ENCODE measurements around the gene ETNK2. TPM values are rescaled to one million over a fixed set of nuclear protein-coding genes. Genes with fewer than 3 reads are reported as not detected.

ETNK2 gene
- total RNA-seq, 1 donor from 2014 or later, result 5.3 TPM

GRCh38 chr1:204174958-204175357 lies 23.1 kb upstream of the ETNK2 start:
- peaks cover 28% of the 10 kb centered on the region for H3K27me3 ChIP-seq
- H3K4me1 ChIP-seq, result no peaks in the 10 kb centered on the region
- H3K9me3 ChIP-seq (ENCODE audit: low read depth), result peaks cover under 1% of the 10 kb centered on the region
- TF ChIP-seq EZH2phosphoT487 (IDR thresholded peaks at IDR 0.05) (no peak), EZH2 (IDR thresholded peaks at IDR 0.05) (no peak)
- no peak overlapping the region for H3K27ac ChIP-seq
- H3K79me2 ChIP-seq (ENCODE audit: low read depth), result no peaks in the 10 kb centered on the region
- Mint-ChIP-seq H3K27me3 (ENCODE audit: insufficient read depth, low read depth) (peaks cover 4% of the 10 kb centered on the region), H3K36me3 (no peaks in the 10 kb centered on the region), H3K27ac (no peak overlapping the region), H3K9me3 (peaks cover 13% of the 10 kb centered on the region), H3K4me3 (no peak overlapping the region), H3K4me1 (no peaks in the 10 kb centered on the region)
- no peak overlapping the region for H3K4me2 ChIP-seq
- H3K9ac ChIP-seq, result no peak overlapping the region
- H3K36me3 ChIP-seq, result no peaks in the 10 kb centered on the region
- no peak overlapping the region for H3K4me3 ChIP-seq
- DNase-seq (ENCODE audit: low spot score), result no peak
- no peaks in the 10 kb centered on the region for H4K20me1 ChIP-seq (ENCODE audit: low read depth)
- H2AFZ ChIP-seq (replicated peaks), result no peak overlapping the region
- no peaks in the 10 kb centered on the region for H3F3A ChIP-seq (ENCODE audit: low read depth)

DNA sequence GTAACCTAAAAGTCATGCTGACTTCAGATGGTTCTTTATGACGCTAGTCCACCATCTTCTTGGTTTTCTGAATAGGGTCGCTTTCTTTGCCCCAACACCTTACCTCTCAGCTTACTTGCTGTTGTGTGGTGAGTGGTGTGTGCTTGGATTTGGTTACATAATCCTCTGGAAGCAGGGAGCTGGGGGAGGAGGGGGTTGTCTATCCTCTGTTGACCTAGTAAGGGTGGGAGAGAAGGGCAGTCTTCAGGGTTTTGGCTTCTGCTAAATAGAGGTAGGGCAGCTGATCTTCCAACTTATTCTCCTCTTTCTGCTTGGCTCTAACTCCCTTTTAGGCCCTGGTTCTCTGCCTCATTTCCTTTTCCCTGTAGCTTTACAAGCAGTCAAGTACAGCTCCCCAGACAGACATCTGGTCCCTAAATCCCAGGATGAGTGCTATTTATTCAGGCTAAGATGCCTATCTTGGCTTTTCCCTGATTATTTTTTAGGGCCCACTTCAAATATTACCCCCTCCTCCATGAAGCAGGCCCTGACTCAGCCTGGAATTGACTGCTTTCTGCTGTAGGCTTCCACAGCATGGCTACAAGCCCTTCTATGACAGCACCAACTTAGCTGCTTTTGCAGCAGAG lies 20.7 kb upstream of the ETNK2 start:
- H2AFZ ChIP-seq (replicated peaks), result no peak overlapping the region
- H3K9me3 Mint-ChIP-seq, result peaks cover 24% of the 10 kb centered on the region

DNA sequence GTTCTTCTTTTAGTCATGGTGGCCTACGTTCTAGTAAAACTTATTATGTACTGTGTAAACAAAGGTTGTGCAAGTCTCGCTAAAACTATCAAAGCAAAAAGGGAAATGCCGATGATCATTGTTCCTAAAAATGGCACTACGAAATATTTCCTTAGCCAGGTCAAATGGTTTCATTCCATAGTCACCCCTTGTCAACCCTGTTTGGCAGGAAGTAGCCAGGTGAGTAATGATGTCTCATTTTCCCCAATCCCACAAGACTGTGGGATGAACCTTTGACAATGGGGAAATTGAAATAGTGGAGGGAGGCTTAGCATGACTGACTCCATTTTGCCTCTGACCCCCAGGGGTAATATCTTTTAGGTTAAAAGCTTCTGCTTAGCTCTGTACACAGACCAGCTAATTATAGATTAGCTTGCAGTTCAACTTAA lies 19.9 kb upstream of the ETNK2 start:
- H3K27me3 ChIP-seq, result peaks cover 25% of the 10 kb centered on the region
- no peaks in the 10 kb centered on the region for H3K36me3 ChIP-seq
- no peak overlapping the region for H3K27ac ChIP-seq
- peaks cover 11% of the 10 kb centered on the region for H3K9me3 ChIP-seq (ENCODE audit: low read depth)
- Mint-ChIP-seq H3K36me3 (no peaks in the 10 kb centered on the region), H3K27ac (no peak overlapping the region), H3K4me1 (no peaks in the 10 kb centered on the region), H3K9me3 (peaks cover 24% of the 10 kb centered on the region), H3K4me3 (no peak overlapping the region), H3K27me3 (ENCODE audit: insufficient read depth, low read depth) (no peaks in the 10 kb centered on the region)
- no peak overlapping the region for H3K4me3 ChIP-seq
- H3K9ac ChIP-seq, result no peak overlapping the region
- H3K79me2 ChIP-seq (ENCODE audit: low read depth), result no peaks in the 10 kb centered on the region
- no peaks in the 10 kb centered on the region for H3F3A ChIP-seq (ENCODE audit: low read depth)
- no peaks in the 10 kb centered on the region for H3K4me1 ChIP-seq
- no peak overlapping the region for H2AFZ ChIP-seq (replicated peaks)
- no peaks in the 10 kb centered on the region for H4K20me1 ChIP-seq (ENCODE audit: low read depth)
- TF ChIP-seq EZH2 (IDR thresholded peaks at IDR 0.05) (no peak), CTCF (IDR thresholded peaks at IDR 0.05) (no peak), EZH2phosphoT487 (IDR thresholded peaks at IDR 0.05) (no peak)
- no peak for DNase-seq (ENCODE audit: low spot score)
- no peak overlapping the region for H3K4me2 ChIP-seq

More for the DNA sequence above, 20.7 kb upstream of the ETNK2 start:
- Histone ChIP-seq H3K4me1 (no peaks in the 10 kb centered on the region), H4K20me1 (ENCODE audit: low read depth) (no peaks in the 10 kb centered on the region), H3F3A (ENCODE audit: low read depth) (no peaks in the 10 kb centered on the region), H3K4me2 (no peak overlapping the region), H3K9me3 (ENCODE audit: low read depth) (peaks cover 11% of the 10 kb centered on the region), H3K4me3 (no peak overlapping the region), H3K9ac (no peak overlapping the region), H3K79me2 (ENCODE audit: low read depth) (no peaks in the 10 kb centered on the region), H3K36me3 (no peaks in the 10 kb centered on the region), H3K27ac (no peak overlapping the region), H3K27me3 (peaks cover 28% of the 10 kb centered on the region)
- DNase-seq (ENCODE audit: low spot score), result no peak
- Mint-ChIP-seq H3K4me3 (no peak overlapping the region), H3K27me3 (ENCODE audit: insufficient read depth, low read depth) (no peaks in the 10 kb centered on the region), H3K27ac (no peak overlapping the region), H3K36me3 (no peaks in the 10 kb centered on the region), H3K4me1 (no peaks in the 10 kb centered on the region)
- TF ChIP-seq EZH2phosphoT487 (IDR thresholded peaks at IDR 0.05), result no peak
- no peak for TF ChIP-seq CTCF (IDR thresholded peaks at IDR 0.05)
- TF ChIP-seq EZH2 (IDR thresholded peaks at IDR 0.05), result no peak

DNA sequence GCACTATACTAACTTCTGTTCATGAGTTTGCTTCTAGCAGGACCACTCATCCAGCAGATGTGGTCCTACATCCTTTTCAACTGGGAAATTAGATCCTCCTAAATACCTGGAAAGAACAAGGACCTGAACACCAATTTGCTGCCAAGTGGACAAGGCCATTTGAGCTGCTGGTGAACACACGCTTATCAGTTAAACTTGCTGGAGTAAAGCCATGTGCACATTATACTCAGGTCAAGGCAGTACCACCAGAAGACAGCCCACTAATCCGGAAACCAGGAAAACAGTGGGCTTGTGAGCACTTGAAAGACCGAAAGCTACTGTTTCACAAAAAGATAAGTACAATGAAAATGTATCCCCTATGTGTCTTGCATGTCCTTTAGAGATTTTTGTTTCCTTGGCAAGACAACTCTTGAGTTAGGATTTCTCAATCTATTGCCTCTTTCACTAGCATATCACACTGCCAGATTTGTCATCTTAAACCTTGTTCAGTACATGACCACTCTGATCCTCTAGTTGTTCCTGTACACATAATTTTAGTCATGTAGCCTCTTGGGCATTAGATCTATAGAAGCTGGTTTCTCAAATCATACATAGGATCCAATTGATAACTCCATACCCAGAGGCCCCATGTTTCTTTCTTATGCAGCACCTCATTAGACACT lies 18.8 kb upstream of the ETNK2 start:
- H3K36me3 Mint-ChIP-seq, result no peaks in the 10 kb centered on the region
- Histone ChIP-seq H4K20me1 (ENCODE audit: low read depth) (no peaks in the 10 kb centered on the region), H2AFZ (replicated peaks) (no peak overlapping the region), H3K4me1 (no peaks in the 10 kb centered on the region), H3K27me3 (peaks cover 14% of the 10 kb centered on the region), H3K4me2 (no peak overlapping the region), H3K9me3 (ENCODE audit: low read depth) (peaks cover 11% of the 10 kb centered on the region), H3F3A (ENCODE audit: low read depth) (no peaks in the 10 kb centered on the region), H3K9ac (no peak overlapping the region), H3K36me3 (no peaks in the 10 kb centered on the region), H3K4me3 (no peak overlapping the region), H3K27ac (no peak overlapping the region), H3K79me2 (ENCODE audit: low read depth) (no peaks in the 10 kb centered on the region)
- TF ChIP-seq CTCF (IDR thresholded peaks at IDR 0.05) (no peak), EZH2 (IDR thresholded peaks at IDR 0.05) (no peak), EZH2phosphoT487 (IDR thresholded peaks at IDR 0.05) (no peak)
- H3K9me3 Mint-ChIP-seq, result peaks cover 24% of the 10 kb centered on the region
- H3K4me3 Mint-ChIP-seq, result no peak overlapping the region
- no peak for DNase-seq (ENCODE audit: low spot score)
- H3K27me3 Mint-ChIP-seq (ENCODE audit: insufficient read depth, low read depth), result no peaks in the 10 kb centered on the region
- no peaks in the 10 kb centered on the region for H3K4me1 Mint-ChIP-seq
- H3K27ac Mint-ChIP-seq, result no peak overlapping the region

Measured in neural progenitor cell (in vitro differentiated cells).